Esophagus squamous epithelium (tissue), 4 donors: ENCODE measurements around the gene FOXL1.

Experiments used
- POLR2A ChIP-seq, 4 donors: fragments of 450-650 bp; IDR thresholded peaks; one replicate each; pipeline ENCODE4 v1.6.1; 2017; ENCODE audit warnings: antibody characterized with exemption in 4 of 4, mild to moderate bottlenecking in 4 of 4, moderate library complexity in 3 of 4
- TF ChIP-seq, protein P1 (sequence below), 6 experiments: fragments of 450-650 bp in 4 of 6; fragments of 200-600 bp in 2 of 6; sonication (generic) in 2 of 6; IDR thresholded peaks; one replicate each; pipeline ENCODE4 v1.5.1; 2016 to 2019; ENCODE audit warnings: antibody characterized with exemption in 6 of 6, mild to moderate bottlenecking in 4 of 6, moderate library complexity in 4 of 6

DNA sequence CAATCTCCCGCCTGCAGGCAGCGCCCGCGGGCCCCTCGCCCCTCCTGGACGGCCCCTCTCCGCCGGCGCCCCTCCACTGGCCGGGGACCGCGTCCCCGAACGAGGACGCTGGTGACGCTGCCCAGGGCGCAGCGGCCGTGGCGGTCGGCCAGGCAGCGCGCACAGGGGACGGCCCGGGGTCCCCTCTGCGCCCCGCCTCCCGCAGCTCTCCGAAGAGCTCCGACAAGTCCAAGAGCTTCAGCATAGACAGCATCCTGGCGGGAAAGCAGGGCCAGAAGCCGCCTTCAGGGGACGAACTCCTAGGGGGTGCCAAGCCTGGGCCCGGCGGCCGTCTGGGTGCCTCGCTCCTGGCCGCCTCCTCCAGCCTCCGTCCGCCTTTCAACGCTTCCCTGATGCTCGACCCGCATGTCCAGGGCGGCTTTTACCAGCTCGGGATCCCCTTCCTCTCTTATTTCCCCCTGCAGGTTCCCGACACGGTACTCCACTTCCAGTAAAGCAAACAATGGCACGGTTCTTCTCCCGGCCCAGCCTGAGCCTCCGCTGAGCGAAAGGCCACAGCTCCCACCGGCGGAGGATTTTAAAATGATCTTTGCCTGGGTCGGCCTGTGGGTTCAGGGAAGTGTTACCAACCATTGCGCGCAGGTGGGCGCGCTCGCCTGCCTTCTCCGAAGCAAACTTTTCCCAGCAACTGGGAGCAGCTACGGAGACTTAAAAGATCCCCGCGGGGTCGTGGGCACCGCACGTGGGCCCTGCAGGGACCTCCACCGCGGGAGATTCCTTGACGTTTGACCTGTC lies 1.1 kb downstream of the FOXL1 start:
- TF ChIP-seq, protein P1, sequence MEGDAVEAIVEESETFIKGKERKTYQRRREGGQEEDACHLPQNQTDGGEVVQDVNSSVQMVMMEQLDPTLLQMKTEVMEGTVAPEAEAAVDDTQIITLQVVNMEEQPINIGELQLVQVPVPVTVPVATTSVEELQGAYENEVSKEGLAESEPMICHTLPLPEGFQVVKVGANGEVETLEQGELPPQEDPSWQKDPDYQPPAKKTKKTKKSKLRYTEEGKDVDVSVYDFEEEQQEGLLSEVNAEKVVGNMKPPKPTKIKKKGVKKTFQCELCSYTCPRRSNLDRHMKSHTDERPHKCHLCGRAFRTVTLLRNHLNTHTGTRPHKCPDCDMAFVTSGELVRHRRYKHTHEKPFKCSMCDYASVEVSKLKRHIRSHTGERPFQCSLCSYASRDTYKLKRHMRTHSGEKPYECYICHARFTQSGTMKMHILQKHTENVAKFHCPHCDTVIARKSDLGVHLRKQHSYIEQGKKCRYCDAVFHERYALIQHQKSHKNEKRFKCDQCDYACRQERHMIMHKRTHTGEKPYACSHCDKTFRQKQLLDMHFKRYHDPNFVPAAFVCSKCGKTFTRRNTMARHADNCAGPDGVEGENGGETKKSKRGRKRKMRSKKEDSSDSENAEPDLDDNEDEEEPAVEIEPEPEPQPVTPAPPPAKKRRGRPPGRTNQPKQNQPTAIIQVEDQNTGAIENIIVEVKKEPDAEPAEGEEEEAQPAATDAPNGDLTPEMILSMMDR (IDR thresholded peaks at IDR 0.05): no peak
- no peak for TF ChIP-seq POLR2A (IDR thresholded peaks at IDR 0.05)
